Mucosa of descending colon (tissue), 3 donors: ENCODE measurements around the gene ADARB1. TPM values are rescaled to one million over a fixed set of nuclear protein-coding genes. Genes with fewer than 3 reads are reported as not detected.
A peak's percentile ranks its signal among the peaks of the same experiment; 100 is the strongest.

ENCODE experiments used
- ATAC-seq: fragments of 200-7000 bp; cut with Tn5 transposase; one replicate; pipeline ENCODE4 v1.9.1; 2020; ENCODE audit warnings: mild to moderate bottlenecking, moderate library complexity
- DNase-seq, 3 donors: peaks; one replicate each; pipeline ENCODE4 v3.0.0-alpha.2; 2020
- H3K36me3 ChIP-seq: fragments of 200-600 bp; one replicate; pipeline ENCODE4 v1.8.0; 2021; ENCODE audit warnings: low read depth, mild to moderate bottlenecking
- H3K4me1 ChIP-seq: fragments of 200-600 bp; one replicate; pipeline ENCODE4 v1.8.0; 2021; ENCODE audit warnings: low read depth, mild to moderate bottlenecking
- H3K4me3 ChIP-seq: fragments of 200-600 bp; one replicate; pipeline ENCODE4 v1.8.0; 2021; ENCODE audit warnings: mild to moderate bottlenecking
- H3K9me3 ChIP-seq: fragments of 200-600 bp; one replicate; pipeline ENCODE4 v1.8.0; 2021; ENCODE audit warnings: mild to moderate bottlenecking
- intact Hi-C, 2 donors: fragments of 100-400 bp; cut with DNase I in 1 of 2; cut with micrococcal nuclease in 1 of 2; formaldehyde crosslinking; loops; one replicate each; pipeline versions ENCODE4 v1.11.0 to v1.11.1; 2022; cut with DNase I, micrococcal nuclease
- total RNA-seq, 3 donors: library from RNA; stranded (reverse); fragmentation: NEBNext Ultra II Directional in 2 of 3; extraction: Animal tissue kit (Norgen Biotek cat#: 25700) in 2 of 3; gene quantifications; one replicate each; pipeline versions ENCODE4 v1.2.1 to v1.2.4, GENCODE V29; 2021 to 2023
- TF ChIP-seq, protein P1 (sequence below): fragments of 200-600 bp; IDR thresholded peaks from one replicate; pipeline ENCODE4 v1.8.0; 2022; ENCODE audit warnings: antibody characterized with exemption, mild to moderate bottlenecking
- donor health status: DM: no; HTN: no; CAD: no; lungs with moderate emphysema.
- donor health status: DM: no; HTN: no; CAD: no.
- donor health status: DM: no; HTN: yes; CAD: no.

ADARB1 gene
- total RNA-seq, 3 donors from 2014 or later: 5.4 to 91.2 (median 8.8) TPM

GRCh38 chr21:45162115-45162514 lies 87.7 kb downstream of the ADARB1 start:
- intact Hi-C loops: no loop called here
- TF ChIP-seq, protein P1, sequence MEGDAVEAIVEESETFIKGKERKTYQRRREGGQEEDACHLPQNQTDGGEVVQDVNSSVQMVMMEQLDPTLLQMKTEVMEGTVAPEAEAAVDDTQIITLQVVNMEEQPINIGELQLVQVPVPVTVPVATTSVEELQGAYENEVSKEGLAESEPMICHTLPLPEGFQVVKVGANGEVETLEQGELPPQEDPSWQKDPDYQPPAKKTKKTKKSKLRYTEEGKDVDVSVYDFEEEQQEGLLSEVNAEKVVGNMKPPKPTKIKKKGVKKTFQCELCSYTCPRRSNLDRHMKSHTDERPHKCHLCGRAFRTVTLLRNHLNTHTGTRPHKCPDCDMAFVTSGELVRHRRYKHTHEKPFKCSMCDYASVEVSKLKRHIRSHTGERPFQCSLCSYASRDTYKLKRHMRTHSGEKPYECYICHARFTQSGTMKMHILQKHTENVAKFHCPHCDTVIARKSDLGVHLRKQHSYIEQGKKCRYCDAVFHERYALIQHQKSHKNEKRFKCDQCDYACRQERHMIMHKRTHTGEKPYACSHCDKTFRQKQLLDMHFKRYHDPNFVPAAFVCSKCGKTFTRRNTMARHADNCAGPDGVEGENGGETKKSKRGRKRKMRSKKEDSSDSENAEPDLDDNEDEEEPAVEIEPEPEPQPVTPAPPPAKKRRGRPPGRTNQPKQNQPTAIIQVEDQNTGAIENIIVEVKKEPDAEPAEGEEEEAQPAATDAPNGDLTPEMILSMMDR: no peak
- DNase-seq: peak in 1 of 3 donors; percentile 30
- no peak overlapping the region for H3K4me3 ChIP-seq
- no peaks in the 10 kb centered on the region for H3K9me3 ChIP-seq
- ATAC-seq: no peak
- H3K36me3 ChIP-seq: no peaks in the 10 kb centered on the region
- no peaks in the 10 kb centered on the region for H3K4me1 ChIP-seq

GRCh38 chr21:45162809-45163208 lies 88.4 kb downstream of the ADARB1 start:
- no peak for ATAC-seq
- H3K4me3 ChIP-seq: no peak overlapping the region
- H3K9me3 ChIP-seq: no peaks in the 10 kb centered on the region
- DNase-seq: no peak
- intact Hi-C loops: no loop called here
- TF ChIP-seq, protein P1: no peak
- H3K36me3 ChIP-seq: no peaks in the 10 kb centered on the region
- no peaks in the 10 kb centered on the region for H3K4me1 ChIP-seq

DNA sequence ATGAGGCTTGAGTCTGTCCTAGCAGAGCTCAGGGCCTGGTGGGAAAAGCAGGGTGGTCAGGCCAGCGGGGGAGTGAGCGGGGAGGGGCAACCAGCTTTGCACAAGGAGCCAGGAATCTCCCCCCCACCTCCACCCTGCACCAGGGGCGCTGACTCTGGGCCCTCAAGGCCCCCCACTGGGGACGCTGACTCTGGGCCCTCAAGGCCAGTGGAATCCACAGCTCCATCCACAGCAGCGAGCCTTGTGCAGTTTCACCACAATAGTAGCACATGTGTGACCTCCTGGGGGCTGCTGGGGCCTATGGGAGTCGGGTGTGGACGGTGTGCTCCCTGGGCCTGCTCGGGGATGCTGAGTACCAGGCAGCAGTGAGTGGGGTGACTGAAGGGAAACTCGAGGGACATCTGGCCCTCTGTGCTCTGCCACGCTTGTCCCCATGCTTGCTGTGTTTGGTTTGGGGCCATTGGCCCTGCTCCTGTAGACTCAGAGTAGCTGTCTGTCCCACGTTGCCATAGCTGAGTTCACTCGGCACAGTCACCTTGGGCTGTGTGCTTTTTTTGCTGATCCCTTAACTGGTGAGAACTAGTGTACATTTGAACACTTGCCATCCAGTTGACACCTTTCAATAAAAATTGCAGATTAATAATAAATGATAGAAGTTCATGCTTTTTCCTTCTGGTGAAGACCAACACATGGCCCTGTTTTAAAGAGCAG lies 89.2 kb downstream of the ADARB1 start:
- DNase-seq: no peak

GRCh38 chr21:45164124-45164511 lies 89.7 kb downstream of the ADARB1 start:
- no peaks in the 10 kb centered on the region for H3K4me1 ChIP-seq
- H3K4me3 ChIP-seq: no peak overlapping the region
- no peaks in the 10 kb centered on the region for H3K9me3 ChIP-seq
- no peaks in the 10 kb centered on the region for H3K36me3 ChIP-seq
- intact Hi-C loops: no loop called here
- DNase-seq (no peak), ATAC-seq (no peak)
- TF ChIP-seq, protein P1: no peak

More for the DNA sequence above, 89.2 kb downstream of the ADARB1 start:
- no peaks in the 10 kb centered on the region for H3K4me1 ChIP-seq
- intact Hi-C loops: no loop called here
- H3K9me3 ChIP-seq: no peaks in the 10 kb centered on the region
- no peak for ATAC-seq
- no peak overlapping the region for H3K4me3 ChIP-seq
- no peaks in the 10 kb centered on the region for H3K36me3 ChIP-seq
- TF ChIP-seq, protein P1: no peak

GRCh38 chr21:45164838-45165237 lies 90.5 kb downstream of the ADARB1 start:
- TF ChIP-seq, protein P1: no peak
- intact Hi-C loops: no loop called here
- Histone ChIP-seq H3K4me1 (no peaks in the 10 kb centered on the region), H3K4me3 (no peak overlapping the region), H3K36me3 (no peaks in the 10 kb centered on the region), H3K9me3 (no peaks in the 10 kb centered on the region)
- no peak for ATAC-seq
- DNase-seq: no peak
